HepG2 (cell line): ENCODE measurements around the gene UNG. TPM values are rescaled to one million over a fixed set of nuclear protein-coding genes. Genes with fewer than 3 reads are reported as not detected.

ENCODE experiments used
- ADNP ChIP-seq: sonication (generic); formaldehyde crosslinking; IDR thresholded peaks from 2 replicates; pipeline ENCODE4 v1.4.0; 2020; ENCODE audit warnings: missing genetic modification reagents
- AHR ChIP-seq: IDR thresholded peaks from 2 replicates; pipeline ENCODE4 v1.6.1; 2018; ENCODE audit warnings: missing genetic modification reagents, missing compliant biosample characterization
- BCL6 ChIP-seq: IDR thresholded peaks from 2 replicates; pipeline ENCODE4 v1.6.1; 2016; ENCODE audit warnings: missing genetic modification reagents, missing compliant biosample characterization
- CENPX ChIP-seq: sonication (generic); formaldehyde crosslinking; IDR thresholded peaks from 2 replicates; pipeline ENCODE4 v1.9.0; 2021; ENCODE audit warnings: mild to moderate bottlenecking, missing genetic modification reagents, moderate library complexity
- EP300 ChIP-seq, 3 experiments: sonication (generic) in 1 of 3; formaldehyde crosslinking in 1 of 3; IDR thresholded peaks; 2 replicates each; pipeline versions ENCODE4 v1.5.1 to v1.6.1; 2011 to 2020; ENCODE audit warnings: low read depth in 2 of 3, low read length in 2 of 3, borderline replicate concordance in 1 of 3, improper control_type of control experiment in 1 of 3, mild to moderate bottlenecking in 1 of 3, missing genetic modification reagents in 1 of 3, moderate library complexity in 1 of 3
- HNRNPK ChIP-seq: fragments of 200-400 bp; formaldehyde crosslinking; IDR thresholded peaks from 2 replicates; pipeline ENCODE4 v1.6.1; 2018; ENCODE audit warnings: low read length, low read depth, moderate library complexity, mild to moderate bottlenecking; ENCODE audit not compliant: poor library complexity, severe bottlenecking
- KDM3A ChIP-seq: IDR thresholded peaks from 2 replicates; pipeline ENCODE4 v1.6.1; 2018; ENCODE audit warnings: low read depth, missing compliant biosample characterization
- MYC ChIP-seq: sonication (generic); formaldehyde crosslinking; IDR thresholded peaks from 2 replicates; pipeline ENCODE4 v1.9.0; 2021; ENCODE audit warnings: missing genetic modification reagents, borderline replicate concordance
- PBX3 ChIP-seq: sonication (generic); formaldehyde crosslinking; IDR thresholded peaks from 2 replicates; pipeline ENCODE4 v1.8.1; 2023; ENCODE audit warnings: missing genetic modification reagents, inconsistent platforms, borderline replicate concordance
- RBM39 ChIP-seq: fragments of 200-400 bp; formaldehyde crosslinking; IDR thresholded peaks from one replicate; pipeline ENCODE4 v1.6.1; 2018; ENCODE audit warnings: antibody characterized with exemption, mild to moderate bottlenecking, low read depth, low read length; ENCODE audit not compliant: poor library complexity, severe bottlenecking
- SATB2 ChIP-seq: sonication (generic); formaldehyde crosslinking; IDR thresholded peaks from 2 replicates; pipeline ENCODE4 v1.5.0; 2020; ENCODE audit warnings: missing genetic modification reagents
- SETDB1 ChIP-seq: sonication (generic); formaldehyde crosslinking; IDR thresholded peaks from 2 replicates; pipeline ENCODE4 v1.5.1; 2020; ENCODE audit warnings: missing genetic modification reagents, mild to moderate bottlenecking, borderline replicate concordance
- TEAD3 ChIP-seq: optimal IDR thresholded peaks from 2 replicates; pipeline ENCODE3; 2016; ENCODE audit warnings: borderline replicate concordance
- ZBTB1 ChIP-seq: sonication (generic); formaldehyde crosslinking; IDR thresholded peaks from 2 replicates; pipeline ENCODE4 v1.4.0; 2020; ENCODE audit warnings: missing genetic modification reagents, borderline replicate concordance
- ZBTB2 ChIP-seq: sonication (generic); formaldehyde crosslinking; IDR thresholded peaks from 2 replicates; pipeline ENCODE4 v1.8.0; 2022; ENCODE audit warnings: low read depth, missing genetic modification reagents
- ZBTB7A ChIP-seq: sonication (generic); formaldehyde crosslinking; IDR thresholded peaks from 2 replicates; pipeline ENCODE4 v1.8.0; 2022; ENCODE audit warnings: mild to moderate bottlenecking, missing genetic modification reagents
- ZNF17 ChIP-seq: sonication (generic); formaldehyde crosslinking; IDR thresholded peaks from 2 replicates; pipeline ENCODE4 v1.5.0; 2020; ENCODE audit warnings: mild to moderate bottlenecking, missing genetic modification reagents
- ZNF234 ChIP-seq: sonication (generic); formaldehyde crosslinking; conservative IDR thresholded peaks from 2 replicates; pipeline ENCODE4 v1.5.1; 2020; ENCODE audit warnings: mild to moderate bottlenecking, missing genetic modification reagents
- ZNF512B ChIP-seq: sonication (generic); formaldehyde crosslinking; IDR thresholded peaks from 2 replicates; pipeline ENCODE4 v1.5.1; 2020; ENCODE audit warnings: missing genetic modification reagents, mild to moderate bottlenecking, borderline replicate concordance
- ZNF703 ChIP-seq: sonication (generic); formaldehyde crosslinking; IDR thresholded peaks from 2 replicates; pipeline ENCODE4 v1.5.1; 2020; ENCODE audit warnings: missing genetic modification reagents, mild to moderate bottlenecking, moderate library complexity, borderline replicate concordance
- ZNF850 ChIP-seq: sonication (generic); formaldehyde crosslinking; conservative IDR thresholded peaks from 2 replicates; pipeline ENCODE4 v1.9.0; 2021; ENCODE audit warnings: mild to moderate bottlenecking, missing genetic modification reagents
- polyA plus RNA-seq, 8 experiments: library from polyadenylated mRNA; depleted of rRNA in 3 of 8; stranded (reverse) in 7 of 8; unstranded in 1 of 8; fragments of >200 nt; fragmentation: Illumina TruSeq in 4 of 8; extraction: Trizol in 4 of 8; gene quantifications; 2 replicates each; pipeline versions ENCODE4 v1.2.1 to v1.2.3, GENCODE V29; 2011 to 2016; ENCODE audit warnings: low read depth in 4 of 8, missing spikeins in 1 of 8, mixed read lengths in 1 of 8; ENCODE audit not compliant: insufficient read depth in 1 of 8
- total RNA-seq, 5 experiments: library from RNA; depleted of rRNA; stranded (reverse); fragments of >200 nt; fragmentation: Illumina TruSeq; extraction: Trizol; gene quantifications; 2 replicates each; pipeline ENCODE4 v1.2.3, GENCODE V29; 2016; ENCODE audit warnings: low read depth in 1 of 5

The UNG gene
- total and polyA plus RNA-seq, 2 of the 13 experiments (the other 11 are each of a cell fraction or from before 2014, with no cell fraction given) = 23.3 to 114 TPM

GRCh38 chr12:109115758-109116610 is 18.6 kb downstream of the UNG start, which contains the start of gene ACACB (continued):
- TF ChIP-seq ZNF850 (CRISPR knock-in tag) (no peak), SATB2 (CRISPR knock-in tag) (no peak), PBX3 (no peak), ZNF234 (CRISPR knock-in tag) (no peak), SETDB1 (CRISPR knock-in tag) (no peak), TEAD3 (CRISPR knock-in tag) (peak; percentile 90), MYC (CRISPR knock-in tag) (peak; percentile 98), ZBTB1 (CRISPR knock-in tag) (no peak), EP300 (IDR thresholded peaks at IDR 0.05; ENCODE audit: low read depth in 2 of 2, low read length in 2 of 2) (peak in 1 of 2 experiments; percentile 68; a peak in 2 of 4 replicates), EP300 (CRISPR knock-in tag; IDR thresholded peaks at IDR 0.05; ENCODE audit: borderline replicate concordance) (no peak; the same call in 1 of the 2 replicates), RBM39 (no peak), HNRNPK (no peak), ZNF703 (CRISPR knock-in tag) (no peak), AHR (CRISPR knock-in tag) (no peak), KDM3A (CRISPR knock-in tag) (0 out of 2 replicates have a peak, but pooled peaks have one; percentile 29), ZBTB7A (CRISPR knock-in tag) (peak; percentile 72; the same call in 1 of the 2 replicates), ZBTB2 (CRISPR knock-in tag) (no peak), BCL6 (peak; percentile 45), ADNP (CRISPR knock-in tag) (no peak), ZNF512B (CRISPR knock-in tag) (peak; percentile 98; the same call in 1 of the 2 replicates), CENPX (CRISPR knock-in tag) (no peak), ZNF17 (CRISPR knock-in tag) (no peak)
